Measurements from ENCODE around the gene AMH. TPM values are rescaled to one million over a fixed set of nuclear protein-coding genes. Genes with fewer than 3 reads are reported as not detected.
A peak's percentile ranks its signal among the peaks of the same experiment; 100 is the strongest.

AMH gene
- total RNA-seq, 1 donor from 2014 or later = 0.64 TPM

DNA sequence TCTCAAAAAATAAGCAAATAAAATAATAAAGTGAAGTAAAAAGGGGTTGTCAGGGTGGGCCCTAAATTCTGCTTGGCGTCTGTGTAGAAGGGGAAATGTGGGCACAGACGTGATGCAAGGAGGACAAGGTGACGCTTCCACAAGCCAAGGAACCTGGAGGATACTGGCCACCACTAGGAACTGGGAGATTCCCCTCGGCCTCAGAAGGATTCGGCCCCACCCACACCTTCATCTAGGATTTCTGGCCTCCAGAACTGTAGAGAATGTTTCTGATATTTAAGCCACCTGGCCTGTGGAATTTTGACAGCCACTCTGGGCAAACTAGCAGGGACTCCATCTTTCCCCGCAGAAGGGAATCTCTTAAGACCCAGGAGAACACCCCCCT lies 14.1 kb upstream of the AMH start:
- no peak for DNase-seq (ENCODE audit: low read depth in 2 of 2)

DNA sequence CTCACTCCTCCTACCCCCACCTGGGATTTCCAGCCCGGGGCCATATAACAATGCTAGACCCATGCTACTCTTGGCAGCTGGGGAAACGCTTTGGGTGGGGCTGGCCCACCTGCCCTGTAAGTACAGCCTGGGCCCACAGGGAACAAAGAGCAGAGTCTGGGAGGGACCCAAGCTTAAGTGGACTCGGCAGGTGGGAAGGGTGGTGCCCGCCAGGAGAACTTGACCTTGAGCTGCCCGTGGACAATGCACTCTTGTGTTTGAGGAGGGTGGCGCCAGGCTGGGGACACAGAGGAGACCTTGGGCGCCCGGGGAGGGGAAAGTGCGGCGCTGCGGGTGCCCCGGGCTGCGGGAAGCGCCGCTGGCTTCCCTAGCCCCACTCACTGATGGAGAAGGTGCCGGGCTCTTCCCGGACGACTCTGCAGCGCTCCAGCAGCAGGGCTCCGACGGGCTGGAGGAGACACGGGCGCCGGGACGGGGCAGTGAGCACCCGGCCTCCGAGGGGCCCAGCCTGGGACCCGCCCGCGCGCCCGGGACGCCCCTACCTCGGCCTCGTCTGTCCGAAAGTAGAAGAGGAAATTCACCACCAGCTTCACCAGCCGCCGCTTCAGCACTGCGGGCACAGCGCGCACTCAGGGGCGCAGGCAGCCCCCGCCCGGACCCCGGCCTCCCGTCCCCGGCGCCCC lies 13.6 kb upstream of the AMH start:
- peak in 1 of 2 donors; percentile 25 for DNase-seq (ENCODE audit: low read depth in 2 of 2)

DNA sequence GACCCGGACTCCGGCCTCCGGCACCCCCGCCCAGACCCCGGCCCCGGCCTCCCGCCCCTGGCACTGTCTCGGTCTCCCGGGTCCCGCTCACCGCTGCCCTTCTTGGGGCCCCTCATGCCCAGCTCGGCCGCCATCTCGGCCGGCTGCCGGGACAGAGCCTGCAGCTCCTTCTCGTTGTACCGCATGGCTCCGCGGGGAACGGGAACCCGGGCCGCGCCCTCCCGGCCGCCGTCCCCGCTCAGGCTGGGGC lies 13.1 kb upstream of the AMH start:
- no peak for DNase-seq (ENCODE audit: low read depth in 2 of 2)

DNA sequence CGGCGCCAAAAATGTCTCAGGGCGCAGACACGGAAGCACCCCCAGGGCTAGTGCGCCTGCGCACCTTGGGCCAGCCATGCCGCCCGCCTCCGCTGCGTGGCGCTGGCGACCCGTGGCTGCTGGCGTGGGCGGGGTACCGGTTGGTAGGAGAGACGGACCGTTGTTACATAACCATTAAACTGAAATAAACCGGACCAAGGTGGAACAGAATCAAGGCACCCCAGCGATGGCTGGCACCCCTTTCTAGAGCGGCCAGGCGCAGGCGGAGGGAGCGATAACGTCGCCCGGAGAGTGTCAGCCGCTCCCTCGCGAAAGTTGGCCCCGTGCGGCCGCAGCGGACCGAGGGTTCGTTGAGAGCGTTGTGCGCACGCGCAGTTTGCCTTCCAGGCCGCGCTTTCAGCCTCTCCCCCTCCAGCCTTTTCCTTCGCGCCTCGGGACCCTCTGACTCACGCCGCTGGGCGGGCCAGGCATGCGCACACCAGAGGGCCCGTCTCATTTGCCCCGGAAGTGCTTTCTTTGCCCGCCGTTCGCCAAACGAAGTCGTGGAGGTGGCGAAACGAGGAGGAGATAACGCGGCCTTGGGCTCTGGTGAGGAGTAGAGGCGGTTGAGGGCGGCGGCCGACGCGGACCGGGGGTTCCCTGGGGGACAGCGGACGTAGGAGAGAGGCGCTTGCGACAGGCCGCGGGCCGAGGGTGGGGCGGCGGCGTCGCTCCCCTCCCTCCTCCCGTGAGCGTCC lies 12.6 kb upstream of the AMH start, which contains the start of the genes PLEKHJ1 and SF3A2:
Gene PLEKHJ1, minus strand, starts transcription at position 16 of the 737 bp plus-strand sequence. CDS start 81 bp downstream, outside the sequence.
Gene SF3A2, plus strand, starts transcription at position 511 of the 737 bp plus-strand sequence. CDS start 6,595 bp downstream, outside the sequence.
- peak; percentile 93 to 98 for DNase-seq (ENCODE audit: low read depth in 2 of 2)

DNA sequence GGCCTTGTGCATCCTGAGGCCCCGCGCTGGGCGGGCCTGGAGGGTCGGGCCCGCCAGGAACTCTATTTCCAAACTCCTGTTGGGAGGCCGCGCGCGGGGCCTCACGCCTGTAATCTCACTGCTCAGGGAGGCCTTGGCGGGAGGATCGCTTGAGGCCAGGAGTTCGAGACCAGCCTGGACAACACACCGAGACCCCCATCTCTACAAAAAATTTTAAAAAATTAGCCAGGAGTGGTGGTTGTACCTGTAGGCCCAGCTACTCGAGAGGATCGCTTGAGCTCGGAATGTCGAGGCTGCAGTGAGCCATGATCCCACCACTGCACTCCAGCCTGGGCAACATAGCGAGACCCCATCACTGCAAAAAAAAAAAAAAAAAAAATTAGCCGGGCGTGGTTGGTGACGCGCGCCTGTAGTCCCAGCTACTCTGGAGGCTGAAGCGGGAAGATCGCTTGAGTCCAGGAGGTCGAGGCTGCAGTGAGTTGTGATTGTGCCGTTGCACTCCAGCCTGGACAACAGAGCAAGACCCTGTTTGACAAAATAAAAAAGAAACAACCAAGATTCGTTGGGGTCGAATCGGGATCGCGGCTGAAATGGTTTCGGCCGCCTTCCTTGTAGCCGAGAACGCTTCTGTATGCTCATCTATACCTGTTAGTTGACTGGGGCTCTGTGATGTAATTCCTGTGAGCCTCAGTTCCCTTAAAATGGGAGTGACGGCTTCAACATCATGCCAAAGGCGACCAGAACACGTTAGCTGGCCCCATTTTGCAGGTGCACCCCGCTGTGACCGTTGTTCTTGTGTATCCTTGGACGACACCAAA lies 11.9 kb upstream of the AMH start:
- peak in 1 of 2 donors; percentile 82 for DNase-seq (ENCODE audit: low read depth in 2 of 2)

DNA sequence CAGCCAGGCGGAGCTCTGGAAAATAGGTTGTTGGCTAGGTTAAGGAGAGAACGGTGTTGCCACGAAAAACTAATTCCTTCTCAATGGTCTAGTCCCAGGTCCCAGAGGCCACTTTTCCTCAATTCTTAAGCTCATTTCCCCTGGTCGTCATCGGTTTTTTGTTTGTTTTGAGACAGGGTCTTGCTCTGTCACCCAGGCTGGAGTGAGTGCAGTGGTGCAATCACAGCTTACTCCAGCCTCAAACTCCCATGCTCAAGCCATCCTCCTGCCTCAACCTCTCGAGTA lies 11.3 kb upstream of the AMH start:
- no peak for DNase-seq (ENCODE audit: low read depth in 2 of 2)

DNA sequence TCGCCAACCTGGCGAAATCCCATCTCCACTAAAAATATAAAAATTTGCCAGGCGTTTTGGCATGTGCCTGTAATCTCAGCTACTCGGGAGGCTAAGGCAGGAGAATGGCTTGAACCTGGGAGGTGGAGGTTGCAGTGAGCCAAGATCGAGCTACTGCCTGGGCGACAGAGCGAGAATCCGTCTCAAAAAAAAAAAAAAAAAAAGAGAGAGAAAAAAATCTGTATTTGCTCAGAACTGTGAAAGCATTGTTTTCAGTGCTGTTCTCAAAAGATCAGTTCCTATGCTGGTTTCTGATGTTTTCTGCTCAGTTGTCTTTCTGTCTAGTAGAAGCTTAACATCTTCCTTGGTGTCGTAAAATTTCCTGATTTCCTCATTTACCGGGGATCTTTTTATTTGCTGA lies 9.9 kb upstream of the AMH start:
- no peak for DNase-seq (ENCODE audit: low read depth in 2 of 2)

DNA sequence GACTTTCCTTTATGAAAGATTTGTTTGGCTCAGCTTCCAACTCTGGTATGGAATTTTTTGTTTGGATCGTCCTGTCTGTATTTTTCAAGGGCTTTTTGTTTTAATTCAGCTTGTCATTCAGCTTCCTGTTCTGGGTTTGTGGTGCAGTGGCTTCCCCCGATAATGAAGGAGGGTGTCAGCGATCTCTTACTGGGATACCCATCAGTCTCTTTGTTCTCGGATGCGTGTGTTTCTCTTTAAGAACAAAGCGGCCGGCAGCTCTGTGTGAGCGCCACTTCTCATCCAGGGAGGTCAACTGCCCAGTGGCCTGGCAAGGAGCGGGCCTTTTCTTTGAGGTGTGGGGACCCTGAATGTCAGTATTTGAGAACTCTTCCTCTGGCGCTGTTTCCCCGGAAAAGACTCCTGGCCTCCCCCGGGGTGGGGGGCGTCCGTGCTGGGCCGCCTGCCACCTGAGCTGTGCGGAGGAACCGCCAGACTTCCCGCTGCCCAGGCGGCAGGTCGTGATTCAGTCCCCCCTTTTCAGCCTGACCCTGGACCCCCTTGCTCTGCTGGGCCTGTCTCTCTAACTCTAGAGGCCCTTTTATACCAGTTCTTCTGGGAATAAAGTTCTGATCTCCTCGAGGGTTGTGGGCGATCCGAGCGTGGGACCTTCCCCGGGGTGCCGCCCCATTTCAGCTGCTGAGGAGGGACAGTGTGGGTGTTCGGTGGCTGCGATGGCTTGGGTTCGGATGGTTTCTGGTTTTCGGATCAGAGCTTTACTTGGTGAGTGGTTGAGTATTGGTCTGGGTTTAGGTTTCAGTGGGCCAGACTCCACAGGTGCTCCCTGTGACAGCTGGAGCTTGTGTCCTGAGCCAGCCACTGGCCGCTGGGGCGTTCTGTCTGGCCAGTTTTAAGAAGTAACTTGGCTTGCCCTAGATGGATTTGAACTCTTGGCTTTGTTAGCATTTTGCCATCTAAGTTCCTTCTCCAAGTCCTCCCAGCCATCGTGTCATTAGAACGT lies 9.1 kb upstream of the AMH start:
- DNase-seq (ENCODE audit: low read depth in 2 of 2) = peak; percentile 89 to 96

DNA sequence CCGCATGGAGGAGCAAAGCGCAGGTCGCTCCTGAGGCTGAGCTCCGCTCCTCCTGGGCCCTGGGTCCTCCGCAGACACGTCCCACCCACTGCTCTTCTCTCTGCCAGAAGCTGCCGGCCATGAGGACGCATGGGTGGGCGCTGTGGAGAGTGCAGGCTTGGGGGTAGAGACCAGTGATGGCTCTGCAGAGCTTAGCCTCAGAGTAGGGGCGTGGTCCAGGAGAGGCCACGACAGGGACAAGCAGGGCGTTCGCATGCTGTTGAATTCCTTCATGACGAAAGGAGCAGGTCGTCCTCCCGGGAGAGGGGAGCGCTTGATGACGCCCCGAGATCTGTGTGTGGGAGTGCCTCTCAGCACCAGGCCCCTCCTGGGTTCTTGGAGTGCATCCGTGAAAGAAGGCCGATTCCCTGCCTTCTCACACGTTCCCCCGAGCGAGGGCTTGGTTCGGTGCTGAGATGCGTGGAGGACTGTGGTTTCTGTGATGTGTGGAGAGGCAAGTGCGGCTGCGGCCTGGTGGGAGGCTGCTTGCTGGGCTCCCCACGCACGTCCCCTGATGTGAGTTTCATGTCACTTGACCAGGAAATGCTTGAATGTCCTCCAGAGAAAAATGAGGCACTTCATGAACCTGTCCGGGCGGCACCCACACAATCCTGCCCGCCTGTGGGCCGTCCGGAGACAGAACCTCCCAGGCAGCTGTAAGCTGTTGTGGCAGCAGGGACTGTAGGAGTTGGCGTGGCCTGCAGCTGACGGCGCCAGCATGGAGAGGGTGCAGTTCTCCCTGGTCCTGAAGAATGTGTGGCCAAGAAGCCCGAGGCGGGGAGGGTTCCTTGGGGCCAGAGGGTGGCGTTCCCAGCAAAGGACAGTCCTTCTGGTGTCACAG lies 8.0 kb upstream of the AMH start:
- no peak for DNase-seq (ENCODE audit: low read depth in 2 of 2)

DNA sequence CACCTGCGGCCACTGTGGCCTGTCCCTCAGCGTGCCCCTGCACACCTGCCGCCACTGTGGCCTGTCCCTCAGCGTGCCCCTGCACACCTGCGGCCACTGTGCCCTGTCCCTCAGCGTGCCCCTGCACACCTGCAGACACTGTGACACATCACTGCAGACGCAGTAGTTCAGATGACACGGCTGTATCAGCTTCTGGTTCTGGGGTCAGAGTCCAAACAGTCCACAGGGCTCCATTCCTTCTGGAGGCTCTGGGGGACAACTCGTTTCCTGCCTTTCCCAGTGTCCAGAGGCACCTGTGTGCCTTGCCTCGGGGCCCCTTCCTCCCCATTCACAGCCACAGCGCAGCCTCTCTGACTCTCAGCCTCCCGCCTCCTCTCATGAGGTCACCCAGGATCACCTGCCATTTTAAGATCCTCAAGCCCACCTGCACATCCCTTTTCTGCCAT lies 7.0 kb upstream of the AMH start:
- DNase-seq (ENCODE audit: low read depth in 2 of 2) = no peak

DNA sequence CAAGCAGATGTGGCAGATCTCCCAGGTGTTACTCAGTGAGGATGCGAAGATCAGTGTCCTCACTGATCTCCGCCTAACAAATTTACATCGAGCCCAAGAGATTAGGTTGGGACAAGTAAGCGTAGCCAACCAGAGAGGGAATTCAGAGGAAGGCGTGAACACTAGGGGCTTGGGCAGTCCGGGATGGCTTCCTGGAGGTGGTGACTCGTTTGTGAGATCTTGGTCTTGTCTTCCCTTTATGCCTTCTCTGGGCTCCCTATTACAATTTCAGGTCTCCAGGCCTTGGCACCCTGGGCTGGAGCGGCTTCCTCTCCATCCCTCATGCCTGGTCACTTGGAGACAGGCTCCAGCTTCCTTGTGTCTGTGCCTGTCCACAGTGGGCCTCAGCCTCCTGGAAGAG lies 6.3 kb upstream of the AMH start:
- no peak for DNase-seq (ENCODE audit: low read depth in 2 of 2)

DNA sequence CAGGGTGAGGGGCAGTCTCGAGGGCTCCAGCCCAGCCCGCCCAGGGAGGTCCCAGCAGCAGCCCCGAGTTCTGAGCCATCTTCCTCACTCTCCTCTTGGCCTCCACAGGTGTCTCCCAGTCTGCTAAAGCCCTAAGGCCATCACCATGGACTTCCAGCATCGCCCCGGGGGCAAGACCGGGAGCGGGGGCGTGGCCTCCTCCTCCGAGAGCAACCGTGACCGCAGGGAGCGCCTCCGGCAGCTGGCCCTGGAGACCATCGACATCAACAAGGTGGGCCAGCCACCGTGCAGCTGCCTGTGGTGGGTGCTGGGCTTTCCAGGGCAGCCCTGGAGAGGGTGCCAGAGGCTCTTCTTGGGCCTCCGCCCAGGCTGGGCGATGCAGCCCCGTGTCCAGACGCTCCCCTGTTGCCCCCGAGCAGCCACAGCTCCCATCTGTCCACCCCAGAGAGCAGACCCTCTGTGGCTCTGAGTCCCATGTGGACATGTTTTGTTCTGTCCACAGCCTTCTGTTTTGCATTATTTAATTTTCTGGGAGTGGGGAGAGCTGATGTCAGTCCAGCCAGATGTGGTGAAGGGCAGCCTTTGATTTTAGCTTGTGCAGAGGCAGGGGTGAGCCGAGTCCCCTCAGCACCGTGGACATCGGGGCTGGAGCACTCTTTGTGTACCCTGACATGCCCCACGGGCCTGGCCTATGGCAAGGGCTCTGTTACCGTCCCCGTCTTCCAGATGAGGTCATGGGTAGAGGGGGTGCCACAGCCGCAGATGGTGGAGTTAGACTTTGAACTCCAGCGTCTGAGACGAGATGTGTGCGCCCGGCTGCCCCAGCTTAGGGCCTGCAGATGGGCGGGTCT lies 5.6 kb upstream of the AMH start:
- no peak for DNase-seq (ENCODE audit: low read depth in 2 of 2)

DNA sequence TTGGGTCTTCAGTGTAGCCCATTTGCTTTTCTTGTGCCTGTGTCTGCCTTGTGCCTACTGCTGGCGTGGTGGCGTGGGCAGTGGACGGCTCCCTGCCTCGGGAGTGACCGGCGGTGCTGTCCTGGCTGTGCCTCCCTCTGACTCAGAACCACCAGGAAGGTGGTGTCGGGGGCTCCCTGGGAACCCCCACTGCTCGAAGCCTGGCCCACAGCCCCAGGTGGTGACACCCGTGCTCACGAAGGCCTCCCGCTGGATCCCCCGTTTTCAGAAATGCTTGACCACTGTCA lies 5.1 kb upstream of the AMH start:
- DNase-seq (ENCODE audit: low read depth in 2 of 2) = no peak

DNA sequence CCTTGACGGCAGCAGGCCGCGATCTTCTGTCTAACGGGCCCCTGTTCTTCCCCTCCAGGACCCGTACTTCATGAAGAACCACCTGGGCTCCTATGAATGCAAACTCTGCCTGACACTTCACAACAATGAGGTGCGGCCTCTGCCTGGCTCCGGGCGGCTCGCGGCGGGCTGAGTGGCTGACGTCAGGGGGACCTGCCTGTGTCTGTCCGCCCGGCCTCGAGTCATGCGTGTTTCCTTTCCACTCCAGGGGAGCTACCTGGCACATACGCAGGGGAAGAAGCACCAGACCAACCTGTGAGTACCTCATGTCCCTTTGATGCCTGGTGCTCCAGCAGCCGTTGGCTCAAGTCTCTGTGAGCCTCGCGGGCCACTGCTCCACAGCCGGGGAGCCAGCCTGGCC lies 4.6 kb upstream of the AMH start:
- DNase-seq (ENCODE audit: low read depth in 2 of 2) = no peak

DNA sequence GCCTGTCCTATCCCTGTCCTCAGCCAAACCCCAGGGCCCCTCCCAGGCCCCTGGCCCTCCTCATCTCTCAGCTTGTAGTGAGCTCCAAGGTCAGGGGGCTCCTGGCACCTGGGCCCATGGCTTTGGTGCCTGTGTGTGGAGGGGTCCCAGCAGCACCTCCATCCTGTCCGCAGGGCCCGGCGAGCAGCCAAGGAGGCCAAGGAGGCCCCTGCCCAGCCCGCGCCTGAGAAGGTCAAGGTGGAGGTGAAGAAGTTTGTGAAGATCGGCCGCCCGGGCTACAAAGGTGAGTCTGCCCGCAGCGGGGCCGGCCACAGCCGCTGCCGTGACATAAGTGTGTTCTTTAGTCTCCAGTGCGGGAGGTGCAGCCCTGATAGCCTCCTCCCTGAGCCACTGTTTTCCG lies 3.9 kb upstream of the AMH start:
- DNase-seq (ENCODE audit: low read depth in 2 of 2) = no peak

DNA sequence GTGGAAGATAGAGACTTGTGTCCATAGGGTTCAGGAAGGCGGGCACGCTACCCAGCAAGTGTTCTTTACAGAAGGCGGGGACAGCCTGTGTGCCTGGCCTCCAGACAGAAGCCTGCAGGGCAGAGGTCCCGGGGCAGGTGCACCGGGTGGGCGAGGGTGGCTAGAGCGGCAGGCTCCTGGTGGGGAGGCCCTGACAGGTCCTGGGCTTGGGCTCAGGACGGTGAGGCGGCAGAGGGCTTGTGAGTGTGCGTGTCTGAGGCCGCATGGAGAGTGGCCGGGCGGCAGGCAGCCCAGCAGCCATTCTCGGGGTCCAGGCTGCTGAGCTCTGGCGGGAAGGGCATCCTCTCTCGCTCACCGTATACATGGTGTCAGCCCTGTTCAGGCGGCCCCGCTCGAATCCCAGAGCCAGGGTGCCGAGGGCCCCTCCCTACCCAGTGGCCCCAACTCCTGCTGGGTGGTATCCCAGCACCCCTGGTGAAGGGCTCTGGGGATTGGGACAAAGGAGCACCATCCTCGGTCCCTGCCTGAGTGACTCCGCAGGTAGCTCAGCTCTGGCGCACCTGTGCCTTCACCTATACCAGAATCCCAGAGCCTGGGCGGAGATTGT lies 3.0 kb upstream of the AMH start:
- DNase-seq (ENCODE audit: low read depth in 2 of 2) = no peak

DNA sequence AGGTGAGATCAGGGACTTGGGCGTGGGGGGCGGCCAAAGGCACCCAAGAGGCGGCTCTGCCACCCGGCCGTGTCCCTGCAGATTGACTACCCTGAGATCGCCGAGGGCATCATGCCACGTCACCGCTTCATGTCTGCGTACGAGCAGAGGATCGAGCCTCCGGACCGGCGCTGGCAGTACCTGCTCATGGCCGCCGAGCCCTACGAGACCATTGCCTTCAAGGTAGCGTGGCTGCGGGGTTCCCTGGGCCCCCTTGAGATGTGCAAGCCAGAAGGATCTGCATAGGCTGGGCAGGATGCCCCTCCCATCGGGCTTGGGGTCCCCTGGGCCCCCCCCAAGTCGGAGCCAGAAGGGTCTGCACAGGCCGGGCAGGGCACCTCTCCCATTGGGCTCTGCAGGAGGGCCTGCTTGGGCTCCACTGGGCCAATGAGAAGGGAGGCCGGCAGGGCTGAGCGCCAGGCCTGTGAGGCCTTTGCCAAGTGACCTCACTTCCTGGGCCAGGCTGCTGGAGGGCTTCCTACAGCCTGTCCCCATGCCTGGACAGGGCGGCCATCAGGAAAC lies 2.2 kb upstream of the AMH start:
- DNase-seq (ENCODE audit: low read depth in 2 of 2) = peak; percentile 54 to 64

DNA sequence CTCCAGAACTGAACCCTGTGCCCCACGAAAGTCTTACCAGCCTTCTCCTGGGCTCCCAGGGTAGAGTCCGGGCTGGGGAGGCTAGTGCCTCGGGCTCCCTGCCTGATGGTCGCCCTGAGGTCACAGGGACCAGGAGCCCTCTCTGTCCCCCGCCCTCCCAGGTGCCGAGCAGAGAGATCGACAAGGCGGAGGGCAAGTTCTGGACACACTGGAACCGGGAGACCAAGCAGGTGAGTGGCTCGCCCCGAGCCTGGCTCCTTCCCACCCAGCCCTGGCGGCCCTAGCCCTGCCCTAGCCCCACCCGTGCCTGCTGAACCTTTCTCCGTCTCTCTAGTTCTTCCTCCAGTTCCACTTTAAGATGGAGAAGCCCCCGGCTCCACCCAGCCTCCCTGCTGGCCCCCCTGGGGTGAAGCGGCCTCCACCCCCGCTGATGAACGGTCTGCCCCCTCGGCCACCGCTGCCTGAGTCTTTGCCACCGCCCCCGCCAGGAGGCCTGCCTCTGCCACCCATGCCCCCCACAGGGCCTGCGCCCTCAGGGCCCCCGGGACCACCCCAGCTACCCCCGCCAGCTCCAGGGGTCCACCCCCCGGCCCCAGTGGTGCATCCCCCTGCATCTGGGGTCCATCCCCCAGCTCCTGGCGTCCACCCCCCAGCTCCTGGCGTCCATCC lies 1.6 kb upstream of the AMH start:
- DNase-seq (ENCODE audit: low read depth in 2 of 2) = no peak

Measured in dermis microvascular lymphatic vessel endothelial cell (primary cell).